OCI-LY7 (cell line): ENCODE measurements around the gene IL15. TPM values are rescaled to one million over a fixed set of nuclear protein-coding genes. Genes with fewer than 3 reads are reported as not detected.
"Not testable (repeated sequence)": the region's sequence is repeated elsewhere in the genome, so short reads cannot be mapped to it uniquely, and the experiment has no call there.

Experiments used
- BruUV-seq: library from RNA; stranded (reverse); fragments of 400-500 nt; replicated peaks from 2 replicates; lab custom pipeline; 2021; lab: Mats Ljungman, UMichigan
- CTCF ChIA-PET: fragments of 300-600 bp; sonication (Branson Sonifier 250); formaldehyde crosslinking; loops from one replicate; lab custom pipeline; 2022; ENCODE audit warnings: antibody characterized with exemption; ENCODE audit not compliant: unreplicated experiment; lab: Charles Lee
- POLR2A ChIA-PET: fragments of 300-600 bp; sonication (Branson Sonifier 250); formaldehyde crosslinking; loops from one replicate; lab custom pipeline; 2022; ENCODE audit warnings: antibody characterized with exemption; lab: Charles Lee
- DNase-seq: peaks from one replicate; pipeline ENCODE4 v3.0.0-alpha.2; 2015; ENCODE audit warnings: low spot score
- H2AFZ ChIP-seq: fragments of 200-600 bp; sonication (generic), shearing (Covaris generic); 2 replicates; pipeline ENCODE4 v1.6.1; 2014; ENCODE audit warnings: mild to moderate bottlenecking, antibody characterized with exemption, low read length, moderate library complexity
- H3K27ac ChIP-seq: fragments of 200-600 bp; sonication (generic); 2 replicates; pipeline ENCODE4 v1.5.1; 2014; ENCODE audit warnings: mixed run types, low read depth, mild to moderate bottlenecking, moderate library complexity, low read length, inconsistent platforms; ENCODE audit not compliant: poor library complexity, severe bottlenecking
- H3K36me3 ChIP-seq: fragments of 200-600 bp; sonication (generic); 2 replicates; pipeline ENCODE4 v1.6.1; 2014; ENCODE audit warnings: mild to moderate bottlenecking, antibody characterized with exemption, low read length, moderate library complexity, mixed read lengths; ENCODE audit not compliant: insufficient read depth
- H3K4me1 ChIP-seq: fragments of 200-600 bp; sonication (generic); 2 replicates; pipeline ENCODE4 v1.5.1; 2014; ENCODE audit warnings: mild to moderate bottlenecking, low read length; ENCODE audit not compliant: insufficient read depth, poor library complexity, severe bottlenecking
- H3K4me2 ChIP-seq: fragments of 200-600 bp; sonication (generic); 2 replicates; pipeline ENCODE4 v1.6.1; 2014; ENCODE audit warnings: mild to moderate bottlenecking, low read length
- H3K4me3 ChIP-seq: fragments of 200-600 bp; sonication (generic); 2 replicates; pipeline ENCODE4 v1.5.1; 2014; ENCODE audit warnings: mild to moderate bottlenecking, low read depth, low read length; ENCODE audit not compliant: poor library complexity, severe bottlenecking
- H3K79me2 ChIP-seq: fragments of 200-600 bp; sonication (generic); 2 replicates; pipeline ENCODE4 v1.6.1; 2016; ENCODE audit warnings: low read depth, mild to moderate bottlenecking, low read length, moderate library complexity, mixed read lengths; ENCODE audit not compliant: insufficient read depth
- H3K9me2 ChIP-seq: fragments of 200-600 bp; sonication (generic); 2 replicates; pipeline ENCODE4 v1.6.1; 2016; ENCODE audit warnings: mild to moderate bottlenecking, low read length, mixed read lengths; ENCODE audit not compliant: insufficient read depth
- H3K9me3 ChIP-seq: fragments of 200-600 bp; sonication (generic); 2 replicates; pipeline ENCODE4 v1.6.1; 2014; ENCODE audit warnings: mild to moderate bottlenecking, mixed run types, low read length, mixed read lengths
- H4K20me1 ChIP-seq: fragments of 200-600 bp; sonication (generic); 2 replicates; pipeline ENCODE4 v1.6.1; 2014; ENCODE audit warnings: mild to moderate bottlenecking, antibody characterized with exemption, low read length, moderate library complexity, mixed read lengths; ENCODE audit not compliant: insufficient read depth
- EZH2phosphoT487 ChIP-seq: fragments of 200-600 bp; sonication (generic); IDR thresholded peaks from 2 replicates; pipeline ENCODE4 v1.6.1; 2018; ENCODE audit warnings: low read depth, borderline replicate concordance, mild to moderate bottlenecking, mixed run types, antibody characterized with exemption, low read length, moderate library complexity, mixed read lengths
- intact Hi-C: fragments of 100-400 bp; cut with micrococcal nuclease; formaldehyde crosslinking; loops from one replicate; pipeline ENCODE4 v1.10.0; 2022; ENCODE audit not compliant: unreplicated experiment
- total RNA-seq, 2 experiments: library from RNA; depleted of rRNA in 1 of 2; stranded (reverse); fragments of >200 nt in 1 of 2; shearing (Covaris generic) in 1 of 2; gene quantifications; 2 replicates each; pipeline ENCODE4 v1.2.3, GENCODE V29; 2014 to 2022
- TF ChIP-seq, protein P1 (sequence below): fragments of 200-600 bp; sonication (generic); conservative IDR thresholded peaks from 2 replicates; pipeline ENCODE4 v1.5.1; 2014; ENCODE audit warnings: mild to moderate bottlenecking, antibody characterized with exemption, low read length, moderate library complexity, mixed read lengths

Gene IL15
- total RNA-seq, 2 experiments from 2014 or later, result not detected

DNA sequence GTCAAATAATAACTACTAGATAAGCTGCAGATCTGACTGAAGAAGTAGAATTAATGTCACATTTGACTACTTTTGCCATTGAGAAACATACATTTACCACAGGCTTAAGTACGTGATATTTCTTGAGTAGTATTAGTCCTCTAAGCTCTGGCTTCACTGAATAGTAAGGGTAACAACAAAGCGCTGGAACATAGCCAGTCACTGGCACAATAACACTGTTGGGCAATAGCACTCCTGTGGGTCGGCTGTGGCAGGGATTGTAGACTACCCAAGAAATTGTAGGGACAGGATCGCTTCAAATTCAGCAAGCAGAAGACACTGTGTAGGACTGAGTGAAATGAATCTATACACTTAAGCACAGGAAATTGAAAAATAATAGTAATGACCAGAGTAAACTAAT is 27.1 kb upstream of the IL15 start:
- no peak for DNase-seq
- Histone ChIP-seq H3K36me3 (no peaks in the 10 kb centered on the region), H3K4me1 (no peaks in the 10 kb centered on the region), H3K9me2 (no peaks in the 10 kb centered on the region), H3K79me2 (no peaks in the 10 kb centered on the region), H3K27ac (no peak overlapping the region), H3K4me3 (no peak overlapping the region), H3K4me2 (no peak overlapping the region), H2AFZ (no peak overlapping the region), H4K20me1 (no peaks in the 10 kb centered on the region), H3K9me3 (no peaks in the 10 kb centered on the region)
- POLR2A ChIA-PET, result interaction anchor here (1.0 kb wide), 1 partner anchor 13 kb away, joined by 3 read pairs; no protein-coding TSS in a partner anchor
- intact Hi-C loops, result no loop called here
- TF ChIP-seq, protein P1, sequence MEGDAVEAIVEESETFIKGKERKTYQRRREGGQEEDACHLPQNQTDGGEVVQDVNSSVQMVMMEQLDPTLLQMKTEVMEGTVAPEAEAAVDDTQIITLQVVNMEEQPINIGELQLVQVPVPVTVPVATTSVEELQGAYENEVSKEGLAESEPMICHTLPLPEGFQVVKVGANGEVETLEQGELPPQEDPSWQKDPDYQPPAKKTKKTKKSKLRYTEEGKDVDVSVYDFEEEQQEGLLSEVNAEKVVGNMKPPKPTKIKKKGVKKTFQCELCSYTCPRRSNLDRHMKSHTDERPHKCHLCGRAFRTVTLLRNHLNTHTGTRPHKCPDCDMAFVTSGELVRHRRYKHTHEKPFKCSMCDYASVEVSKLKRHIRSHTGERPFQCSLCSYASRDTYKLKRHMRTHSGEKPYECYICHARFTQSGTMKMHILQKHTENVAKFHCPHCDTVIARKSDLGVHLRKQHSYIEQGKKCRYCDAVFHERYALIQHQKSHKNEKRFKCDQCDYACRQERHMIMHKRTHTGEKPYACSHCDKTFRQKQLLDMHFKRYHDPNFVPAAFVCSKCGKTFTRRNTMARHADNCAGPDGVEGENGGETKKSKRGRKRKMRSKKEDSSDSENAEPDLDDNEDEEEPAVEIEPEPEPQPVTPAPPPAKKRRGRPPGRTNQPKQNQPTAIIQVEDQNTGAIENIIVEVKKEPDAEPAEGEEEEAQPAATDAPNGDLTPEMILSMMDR, result no peak
- no peak for TF ChIP-seq EZH2phosphoT487
- BruUV-seq, result no TSS peak
- CTCF ChIA-PET, result no interaction called here

DNA sequence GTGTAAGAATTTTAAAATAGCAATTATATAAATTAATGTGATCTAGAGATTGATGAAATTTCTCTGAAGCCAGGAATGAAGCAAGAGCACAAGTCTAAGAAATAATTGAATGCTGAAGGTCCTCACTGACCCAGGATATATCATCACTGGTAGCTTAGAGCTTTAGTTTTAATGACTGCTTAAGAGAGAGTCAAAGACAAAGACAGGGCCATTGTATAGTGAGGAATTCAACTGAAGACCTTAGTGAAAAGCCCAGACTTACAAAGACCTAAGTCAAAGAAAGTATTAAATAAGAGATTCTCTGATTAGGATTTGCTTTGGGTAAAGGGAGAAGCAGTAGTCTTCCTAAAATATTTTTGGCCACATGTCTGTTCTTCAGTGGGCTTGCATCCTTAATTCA is 26.0 kb upstream of the IL15 start:
- TF ChIP-seq, protein P1, result no peak
- no peak for TF ChIP-seq EZH2phosphoT487

DNA sequence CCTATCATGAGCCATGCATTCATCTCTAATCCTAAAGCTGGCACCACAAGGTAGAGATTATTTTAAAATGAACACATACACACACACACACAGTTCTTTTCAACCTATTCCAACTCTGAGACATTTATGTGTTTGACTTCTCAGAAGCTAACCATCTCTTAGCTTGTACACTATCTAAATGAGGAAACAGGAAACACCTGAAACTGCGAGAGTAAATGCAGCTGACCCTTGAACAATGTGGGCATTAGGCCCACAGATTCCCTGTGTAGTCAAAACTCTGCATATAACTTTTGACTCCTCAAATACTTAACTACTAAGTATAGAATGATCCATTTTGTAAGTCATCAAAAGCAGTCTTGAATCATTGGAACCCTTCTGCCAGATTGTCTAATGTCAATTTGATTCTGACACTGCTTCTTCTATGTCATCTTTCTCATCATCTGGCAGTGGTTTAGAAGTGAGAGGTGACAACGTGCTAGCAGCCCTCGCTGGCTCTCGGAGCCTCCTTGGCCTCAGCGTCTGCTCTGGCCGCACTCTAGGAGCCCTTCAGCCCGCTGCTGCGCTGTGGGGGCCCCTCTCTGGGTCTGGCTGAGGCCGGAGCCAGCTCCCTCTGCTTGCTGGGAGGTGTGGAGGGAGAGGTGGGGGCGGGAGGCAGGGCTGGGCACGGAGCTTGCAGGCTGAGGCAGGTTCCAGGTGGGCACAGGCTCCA is 21.4 kb upstream of the IL15 start:
- ChIA-PET POLR2A (no interaction called here), CTCF (no interaction called here)
- TF ChIP-seq EZH2phosphoT487, result no peak
- TF ChIP-seq, protein P1, result no peak
- Histone ChIP-seq H3K36me3 (no peaks in the 10 kb centered on the region), H3K4me3 (no peak overlapping the region), H3K27ac (no peak overlapping the region), H3K79me2 (no peaks in the 10 kb centered on the region), H3K9me2 (no peaks in the 10 kb centered on the region), H3K4me1 (no peaks in the 10 kb centered on the region), H2AFZ (no peak overlapping the region), H4K20me1 (no peaks in the 10 kb centered on the region), H3K4me2 (no peak overlapping the region), H3K9me3 (no peaks in the 10 kb centered on the region)
- BruUV-seq, result no TSS peak
- intact Hi-C loops, result no loop called here
- DNase-seq, result no peak

More for the DNA sequence above, 26.0 kb upstream of the IL15 start:
- Histone ChIP-seq H2AFZ (no peak overlapping the region), H3K9me3 (no peaks in the 10 kb centered on the region), H3K27ac (no peak overlapping the region), H3K9me2 (no peaks in the 10 kb centered on the region), H3K4me3 (no peak overlapping the region), H3K36me3 (no peaks in the 10 kb centered on the region), H3K4me1 (no peaks in the 10 kb centered on the region), H3K79me2 (no peaks in the 10 kb centered on the region), H3K4me2 (no peak overlapping the region), H4K20me1 (no peaks in the 10 kb centered on the region)
- DNase-seq, result no peak
- ChIA-PET POLR2A (interaction anchor here (0.6 kb wide), 1 partner anchor 36 kb away, joined by 4 read pairs; no protein-coding TSS in a partner anchor), CTCF (no interaction called here)
- intact Hi-C loops, result no loop called here
- BruUV-seq, result no TSS peak

DNA sequence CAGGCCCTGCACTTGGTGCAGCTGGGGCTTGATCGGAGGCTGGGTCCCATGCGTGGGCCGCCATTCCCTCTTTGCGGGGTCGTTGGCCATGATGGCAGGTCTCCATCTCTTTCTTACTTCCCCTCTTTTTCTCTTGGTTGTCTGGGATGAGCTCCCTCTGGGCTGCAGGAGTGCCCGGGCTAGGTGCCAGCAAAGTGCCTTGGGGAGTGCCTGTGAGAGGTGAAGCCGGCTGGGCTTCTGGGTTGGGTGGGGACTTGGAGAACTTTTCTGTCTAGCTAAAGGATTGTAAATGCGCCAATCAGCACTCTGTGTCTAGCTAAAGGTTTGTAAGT is 20.8 kb upstream of the IL15 start:
- intact Hi-C loops, H3K9me2 ChIP-seq, POLR2A ChIA-PET, H3K4me2 ChIP-seq, H4K20me1 ChIP-seq, H3K27ac ChIP-seq, BruUV-seq, DNase-seq, H3K4me3 ChIP-seq, H2AFZ ChIP-seq, H3K79me2 ChIP-seq, H3K36me3 ChIP-seq, H3K9me3 ChIP-seq, CTCF ChIA-PET, H3K4me1 ChIP-seq: not testable (repeated sequence)
